Thyroid gland (tissue), 4 donors: ENCODE data around the gene FAM50B. TPM values are rescaled to one million over a fixed set of nuclear protein-coding genes. Genes with fewer than 3 reads are reported as not detected.

Experiments
- DNase-seq, 2 donors: peaks; one replicate each; pipeline ENCODE4 v3.0.0-alpha.2; 2019
- H3K27ac ChIP-seq, 3 donors: fragments of 200-600 bp; sonication (generic); 1 replicate in 2 of 3; 2 replicates in 1 of 3; pipeline ENCODE4 v1.5.1; 2016 to 2019; ENCODE audit warnings: mild to moderate bottlenecking in 1 of 3, moderate library complexity in 1 of 3
- H3K27me3 ChIP-seq: fragments of 200-600 bp; sonication (generic); one replicate; pipeline ENCODE4 v1.5.1; 2019
- H3K36me3 ChIP-seq, 2 donors: fragments of 200-600 bp; sonication (generic); one replicate each; pipeline ENCODE4 v1.5.1; 2016 to 2019
- H3K4me1 ChIP-seq, 2 donors: fragments of 200-600 bp; sonication (generic); one replicate each; pipeline ENCODE4 v1.5.1; 2017 to 2019
- H3K4me3 ChIP-seq, 3 donors: fragments of 200-600 bp; sonication (generic); replicated peaks in 1 of 3; 1 replicate in 2 of 3; 2 replicates in 1 of 3; pipeline ENCODE4 v1.5.1; 2016; ENCODE audit warnings: mild to moderate bottlenecking in 1 of 3
- H3K9me3 ChIP-seq: fragments of 200-600 bp; sonication (generic); one replicate; pipeline ENCODE4 v1.5.1; 2017
- CTCF ChIP-seq, 6 experiments: fragments of 200-600 bp in 3 of 6; fragments of 450-650 bp in 3 of 6; sonication (generic) in 3 of 6; IDR thresholded peaks; one replicate each; pipeline ENCODE4 v1.5.1; 2016 to 2019; ENCODE audit warnings: antibody characterized with exemption in 6 of 6, mild to moderate bottlenecking in 2 of 6, inconsistent platforms in 1 of 6, moderate library complexity in 1 of 6
- POLR2A ChIP-seq, 2 donors: fragments of 450-650 bp; IDR thresholded peaks; one replicate each; pipeline ENCODE4 v1.6.1; 2017; ENCODE audit warnings: antibody characterized with exemption in 2 of 2, mild to moderate bottlenecking in 2 of 2, moderate library complexity in 1 of 2
- WGBS, 2 donors: methylation state at CpG; one replicate each; pipeline ENCODE4 v1.1.5; 2017; 5-methylcytosine and 5-hydroxymethylcytosine counted together
- intact Hi-C: fragments of 100-400 bp; cut with DNase I; formaldehyde crosslinking; loops from one replicate; pipeline ENCODE4 v1.15.1; 2023
- total RNA-seq, 4 donors: library from RNA; depleted of rRNA; stranded (reverse); fragments of >200 nt; gene quantifications; one replicate each; pipeline ENCODE4 v1.2.3, GENCODE V29; 2016

Gene FAM50B
- total RNA-seq, 4 donors from 2014 or later, result 18.4 to 40.9 (median 20.3) TPM

- TF ChIP-seq POLR2A (IDR thresholded peaks at IDR 0.05) (no peak), CTCF (IDR thresholded peaks at IDR 0.05) (no peak)
- DNase-seq, result no peak
- Histone ChIP-seq H3K36me3 (no peaks in the 10 kb centered on the region), H3K4me3 (no peak overlapping the region), H3K9me3 (no peaks in the 10 kb centered on the region), H3K27ac (no peak overlapping the region), H3K27me3 (no peaks in the 10 kb centered on the region), H3K4me1 (no peaks in the 10 kb centered on the region)
- whole genome bisulfite sequencing, 2 donors, result 91 to 92% methylated on average over 5 of the region's 5 CpGs
- intact Hi-C loops, result no loop called here
Measured at GRCh38 chr6:3844097-3844463, 5.1 kb upstream of the FAM50B start.

DNA sequence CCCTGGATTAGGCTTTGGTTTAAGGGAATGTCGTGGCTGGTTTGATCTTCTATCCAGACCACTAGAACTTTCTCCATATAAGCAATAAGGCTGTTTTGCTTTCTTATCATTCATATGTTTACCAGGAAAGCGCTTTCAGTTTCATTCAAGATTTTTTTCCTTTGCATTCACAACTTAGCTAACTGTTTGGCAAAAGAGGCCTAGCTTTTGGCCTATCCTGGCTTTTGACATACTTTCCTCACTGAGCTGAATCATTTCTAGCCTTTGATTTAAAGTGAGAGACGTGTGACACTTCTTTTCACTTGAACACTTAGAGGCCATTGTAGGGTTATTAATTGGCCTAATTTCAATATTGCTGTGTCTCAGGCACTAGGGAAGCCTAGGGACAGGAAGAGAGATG lies 1.7 kb upstream of the FAM50B start:
- intact Hi-C loops, result no loop called here
- peaks cover 6 to 12% of the 10 kb centered on the region in 2 donors for H3K4me1 ChIP-seq
- WGBS, 2 donors, result 89 to 90% methylated on average over 3 of the region's 3 CpGs

DNA sequence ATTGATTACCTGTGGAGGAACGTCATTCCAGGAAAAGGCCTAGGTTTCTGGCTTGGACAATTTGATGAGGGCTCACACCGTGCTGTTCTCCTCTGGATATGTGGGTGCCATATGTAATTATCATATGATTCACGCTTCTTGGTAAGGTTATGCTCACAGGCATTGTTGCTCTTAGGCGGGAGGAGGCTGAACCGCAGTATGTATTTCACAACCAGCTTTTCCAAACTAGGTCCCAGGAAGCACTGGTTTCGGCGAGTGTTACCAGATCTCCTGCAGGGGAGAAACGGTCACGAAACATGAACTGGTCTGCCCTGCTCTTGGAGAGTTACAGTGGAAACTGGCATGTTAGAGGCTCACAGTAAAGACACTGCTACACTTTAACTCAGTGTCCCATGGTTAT lies 793 bp upstream of the FAM50B start:
- TF ChIP-seq POLR2A (IDR thresholded peaks at IDR 0.05), result no peak
- TF ChIP-seq CTCF (IDR thresholded peaks at IDR 0.05), result no peak
- no peak for DNase-seq
- 86% methylated on average over 9 of the region's 9 CpGs for WGBS, 2 donors
- no peak overlapping the region for H3K4me3 ChIP-seq
- no peaks in the 10 kb centered on the region for H3K27me3 ChIP-seq
- H3K9me3 ChIP-seq, result no peaks in the 10 kb centered on the region
- intact Hi-C loops, result no loop called here
- peak overlapping the region; percentile 64 to 82 (median 68) for H3K27ac ChIP-seq
- no peaks in the 10 kb centered on the region for H3K36me3 ChIP-seq
- peaks cover 12 to 18% of the 10 kb centered on the region in 2 donors for H3K4me1 ChIP-seq

More for the DNA sequence above, 1.7 kb upstream of the FAM50B start:
- H3K36me3 ChIP-seq, result no peaks in the 10 kb centered on the region
- H3K27me3 ChIP-seq, result no peaks in the 10 kb centered on the region
- H3K9me3 ChIP-seq, result no peaks in the 10 kb centered on the region
- no peak overlapping the region for H3K4me3 ChIP-seq
- DNase-seq, result no peak
- H3K27ac ChIP-seq, result no peak overlapping the region
- TF ChIP-seq POLR2A (IDR thresholded peaks at IDR 0.05), result no peak
- TF ChIP-seq CTCF (IDR thresholded peaks at IDR 0.05), result no peak

- H3K9me3 ChIP-seq, result no peaks in the 10 kb centered on the region
- intact Hi-C loops, result no loop called here
- no peaks in the 10 kb centered on the region for H3K36me3 ChIP-seq
- peak overlapping the region; percentile 62 to 82 (median 67) for H3K27ac ChIP-seq
- WGBS, 2 donors, result 78 to 84% methylated on average over 42 to 48 of the region's 73 CpGs
- peaks cover 18 to 27% of the 10 kb centered on the region in 2 donors for H3K4me1 ChIP-seq
- H3K27me3 ChIP-seq, result no peaks in the 10 kb centered on the region
- peak; percentile 50 to 54 for DNase-seq
- peak overlapping the region in 1 of 3 donors; percentile 16 for H3K4me3 ChIP-seq
- TF ChIP-seq CTCF (IDR thresholded peaks at IDR 0.05) (no peak), POLR2A (IDR thresholded peaks at IDR 0.05) (no peak)
Measured at GRCh38 chr6:3849681-3850450, 693 bp downstream of the FAM50B start.

DNA sequence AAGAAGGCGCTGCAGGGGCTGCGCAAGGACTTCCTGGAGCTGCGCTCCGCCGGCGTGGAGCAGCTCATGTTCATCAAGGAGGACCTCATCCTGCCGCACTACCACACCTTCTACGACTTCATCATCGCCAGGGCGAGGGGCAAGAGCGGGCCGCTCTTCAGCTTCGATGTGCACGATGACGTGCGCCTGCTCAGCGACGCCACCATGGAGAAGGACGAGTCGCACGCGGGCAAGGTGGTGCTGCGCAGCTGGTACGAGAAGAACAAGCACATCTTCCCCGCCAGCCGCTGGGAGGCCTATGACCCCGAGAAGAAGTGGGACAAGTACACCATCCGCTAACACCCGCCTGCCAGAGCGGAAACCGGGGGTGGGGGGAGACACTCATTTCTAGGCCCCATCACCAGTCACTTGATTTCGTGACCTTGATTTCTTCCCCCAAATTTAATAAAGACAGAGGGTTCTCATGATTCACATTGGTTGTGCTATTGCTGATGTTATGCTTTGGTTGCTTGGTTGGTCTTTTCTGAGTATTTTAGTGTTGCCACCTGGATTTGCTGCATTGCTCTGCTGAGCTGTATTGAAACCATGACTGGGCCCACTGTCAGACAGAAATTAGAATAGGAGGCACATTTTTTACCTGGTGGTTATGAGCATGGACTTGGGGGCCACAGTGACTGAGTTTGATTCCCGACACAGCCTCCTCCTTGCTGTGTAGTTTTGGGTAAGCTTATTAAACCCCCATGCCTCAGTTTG lies 1.5 kb downstream of the FAM50B start:
- Histone ChIP-seq H3K27ac (peak overlapping the region in 2 of 3 donors; percentile 62 to 82), H3K27me3 (no peaks in the 10 kb centered on the region), H3K4me1 (peaks cover 18 to 27% of the 10 kb centered on the region in 2 donors), H3K9me3 (no peaks in the 10 kb centered on the region), H3K36me3 (no peaks in the 10 kb centered on the region), H3K4me3 (no peak overlapping the region)
- no peak for DNase-seq
- 95 to 97% methylated on average over 33 of the region's 33 CpGs for WGBS, 2 donors
- intact Hi-C loops, result no loop called here
- TF ChIP-seq CTCF (IDR thresholded peaks at IDR 0.05), result no peak
- TF ChIP-seq POLR2A (IDR thresholded peaks at IDR 0.05), result no peak
